Central memory CD4-positive, alpha-beta T cell (primary cell): ENCODE data around the gene TMEM8B.

Experiments
- DNase-seq: peaks from one replicate; pipeline ENCODE4 v3.0.0; 2022

The TMEM8B gene

DNA sequence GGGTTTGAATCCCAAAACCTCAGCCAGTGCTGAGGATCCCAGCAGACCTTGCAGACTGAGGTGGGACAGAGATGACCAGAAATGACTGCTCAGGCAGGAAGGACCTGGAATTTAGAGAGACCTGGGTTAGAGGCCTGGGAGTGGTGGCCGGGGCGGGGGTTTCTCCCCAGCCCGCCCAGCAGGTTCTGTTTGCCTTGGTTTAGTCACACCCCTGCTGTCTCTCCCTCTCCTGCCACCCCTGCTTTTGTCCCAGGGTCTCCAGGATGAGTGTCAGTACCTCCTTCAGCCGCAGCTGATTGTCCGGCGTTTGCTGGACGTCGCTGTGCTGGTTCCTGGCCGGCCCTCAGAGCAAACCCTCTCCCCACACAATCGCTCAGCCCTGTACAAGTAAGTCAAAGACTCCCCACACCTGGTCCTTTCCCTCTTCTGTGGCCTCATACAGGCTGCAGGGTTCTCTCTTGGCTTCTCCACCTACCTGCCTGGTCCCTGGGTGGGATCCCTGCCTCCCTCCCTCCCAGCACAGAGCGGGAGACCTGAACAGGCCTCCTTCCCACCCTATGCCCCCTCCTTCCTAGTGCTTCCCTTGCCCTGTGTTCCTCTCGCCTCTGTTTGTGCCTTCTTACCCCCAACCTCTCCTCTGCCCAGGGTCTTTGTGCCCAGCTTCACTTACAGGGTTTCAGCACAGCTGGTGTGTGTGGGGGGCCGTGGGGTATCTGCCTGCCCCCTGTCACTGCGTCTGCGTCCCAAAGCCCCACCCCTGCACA, 12.0 kb downstream of the TMEM8B start:
- DNase-seq, result no peak

- no peak for DNase-seq
These were observed 12.5 kb downstream of the TMEM8B start for GRCh38 chr9:35841645-35841900.

DNA sequence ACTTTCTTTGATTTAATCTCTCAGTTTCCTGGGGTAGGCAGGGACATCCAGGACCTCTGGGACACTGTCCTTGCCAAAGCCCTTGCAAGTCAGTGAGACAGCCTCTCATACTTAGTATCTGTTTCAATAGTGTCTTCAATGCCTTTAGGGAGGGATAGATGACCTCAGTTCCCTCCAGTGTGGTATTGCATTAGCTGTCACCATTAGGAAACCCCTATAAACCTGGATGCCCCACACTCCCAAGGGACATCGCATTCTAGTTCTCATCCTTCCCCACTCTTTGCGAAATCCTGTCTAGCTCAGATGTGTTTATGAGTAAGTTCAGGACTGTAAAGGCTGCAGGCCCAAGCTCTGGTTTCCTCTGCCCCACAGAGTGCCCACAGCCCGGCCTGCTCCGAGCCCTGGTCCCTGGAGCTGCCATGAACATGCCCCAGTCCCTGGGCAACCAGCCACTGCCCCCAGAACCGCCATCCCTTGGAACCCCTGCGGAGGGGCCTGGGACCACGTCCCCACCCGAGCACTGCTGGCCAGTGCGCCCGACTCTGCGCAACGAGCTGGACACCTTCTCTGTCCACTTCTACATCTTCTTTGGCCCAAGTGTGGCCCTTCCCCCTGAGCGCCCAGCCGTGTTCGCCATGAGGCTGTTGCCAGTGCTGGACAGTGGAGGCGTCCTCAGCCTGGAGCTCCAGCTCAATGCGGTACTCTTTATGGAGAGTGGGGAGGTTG, 13.2 kb downstream of the TMEM8B start:
- no peak for DNase-seq

DNA sequence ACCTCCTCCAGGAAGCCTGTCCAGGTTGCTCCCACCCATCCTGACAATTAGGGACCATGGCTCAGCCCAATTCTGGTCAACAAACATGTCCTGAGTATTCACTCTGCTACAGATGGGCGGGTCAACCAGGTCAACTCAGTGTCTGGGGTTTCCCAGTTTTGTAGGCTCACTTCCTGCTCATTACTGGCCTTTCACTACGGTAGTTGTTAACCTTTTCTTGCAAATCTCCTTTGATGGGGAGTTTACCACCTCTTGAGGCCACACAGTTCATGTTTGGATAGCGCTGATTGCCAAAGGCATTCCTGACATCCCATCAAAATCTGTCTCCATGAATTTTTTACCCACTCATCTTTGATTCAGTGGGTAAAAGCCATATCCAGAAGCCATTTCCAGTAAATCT, 13.8 kb downstream of the TMEM8B start:
- no peak for DNase-seq

DNA sequence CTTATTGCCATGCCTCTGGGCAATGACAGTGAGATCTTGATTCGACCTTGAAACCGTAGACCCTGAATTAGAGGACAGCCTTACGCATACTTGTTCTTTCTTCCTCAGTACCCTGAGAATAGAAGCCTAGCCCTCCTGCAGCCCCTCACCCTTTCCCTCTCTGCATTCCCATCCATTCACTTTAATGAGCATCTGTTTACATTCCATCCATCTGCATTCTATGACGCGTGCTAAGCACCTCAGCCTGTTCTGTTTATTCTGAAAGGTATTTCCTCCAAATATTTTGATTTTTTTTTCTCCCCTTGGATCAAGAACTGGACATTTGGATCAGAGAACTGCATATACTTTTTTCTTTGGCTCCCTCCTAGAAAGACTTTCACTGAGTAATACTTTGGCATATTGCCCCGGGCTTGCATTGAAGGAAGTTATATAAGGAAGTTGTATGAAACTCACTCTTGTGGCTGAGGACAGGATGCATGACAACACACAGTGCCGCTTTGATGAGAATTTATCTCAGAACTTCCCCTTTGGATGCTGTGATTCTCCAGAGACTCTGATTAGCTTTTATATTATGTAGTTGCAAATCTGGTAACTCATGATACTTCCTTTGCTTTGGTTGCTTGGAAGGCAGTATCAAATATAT, 15.7 kb downstream of the TMEM8B start:
- peak; percentile 71 for DNase-seq

DNA sequence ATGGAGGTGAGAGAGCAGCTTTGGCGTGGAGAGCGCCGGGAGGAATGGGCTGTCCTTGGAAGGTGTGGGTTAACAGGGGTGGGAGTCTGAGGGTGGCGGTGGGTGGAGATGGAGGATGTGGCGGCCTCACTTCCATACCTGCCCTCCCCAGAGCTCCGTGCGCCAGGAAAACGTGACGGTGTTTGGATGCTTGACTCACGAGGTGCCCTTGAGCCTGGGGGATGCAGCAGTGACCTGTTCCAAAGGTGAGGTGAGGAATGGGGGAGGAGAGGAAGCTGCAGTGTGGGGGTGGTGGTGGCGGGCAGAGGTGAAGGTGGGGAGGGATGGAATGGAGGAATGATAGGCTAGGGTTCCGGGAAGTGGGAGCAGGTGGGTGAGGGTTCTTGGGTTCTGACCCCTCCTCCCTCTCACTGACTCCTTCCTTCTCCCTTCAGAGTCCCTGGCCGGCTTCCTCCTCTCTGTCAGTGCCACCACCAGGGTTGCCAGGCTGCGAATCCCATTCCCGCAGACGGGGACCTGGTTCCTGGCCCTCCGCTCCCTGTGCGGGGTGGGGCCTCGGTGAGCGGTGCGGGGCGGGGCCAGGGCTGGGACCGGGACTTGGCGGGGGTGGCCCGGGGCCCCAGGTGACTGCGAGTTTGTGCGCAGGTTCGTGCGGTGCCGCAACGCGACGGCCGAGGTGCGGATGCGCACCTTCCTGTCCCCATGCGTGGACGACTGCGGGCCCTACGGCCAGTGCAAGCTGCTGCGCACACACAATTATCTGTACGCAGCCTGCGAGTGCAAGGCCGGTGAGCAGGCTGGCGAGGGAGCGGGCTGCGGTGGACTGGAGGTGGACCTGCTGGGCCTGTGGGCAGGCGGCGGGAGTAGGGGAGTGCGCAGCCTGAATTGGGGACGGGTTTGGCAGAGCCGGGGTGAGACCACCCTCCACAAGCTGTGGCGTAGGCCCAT, 17.1 kb downstream of the TMEM8B start:
- DNase-seq, result no peak

DNA sequence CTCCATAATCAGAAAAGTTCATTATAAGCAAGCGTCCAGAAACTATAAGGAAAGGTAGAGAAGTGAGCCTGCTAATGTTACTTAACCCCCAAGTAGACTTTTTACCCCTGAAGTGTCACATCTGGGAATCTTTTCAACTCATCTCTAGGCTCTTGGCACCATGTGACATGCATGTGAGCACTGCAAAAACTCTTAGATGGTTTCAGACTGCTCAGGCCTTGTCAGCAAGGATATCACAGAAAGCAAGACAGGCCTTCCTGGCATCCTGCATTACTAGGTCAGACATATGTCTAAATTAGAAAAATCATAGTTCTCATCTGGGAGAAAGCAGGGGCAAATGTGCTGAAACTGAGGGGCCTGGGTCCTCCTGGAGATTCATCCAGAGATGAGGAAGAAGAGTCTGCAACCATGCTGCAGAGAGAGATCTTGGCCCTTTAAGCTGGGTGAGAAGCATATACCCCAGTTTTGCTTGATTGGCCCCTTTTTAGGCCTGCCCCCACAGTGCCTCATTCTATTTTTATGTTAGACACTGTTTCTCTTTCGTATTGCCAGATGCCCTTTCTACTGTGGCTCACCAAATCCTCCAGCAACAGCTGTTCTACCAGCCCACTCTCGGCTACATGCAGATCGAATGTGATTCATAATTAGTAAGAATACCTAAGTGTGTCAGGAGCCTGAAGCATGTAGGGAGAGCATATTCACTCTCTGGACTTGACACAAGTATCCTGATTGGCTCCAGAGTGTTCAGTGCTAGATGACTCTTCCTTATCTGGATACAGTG, 19.0 kb downstream of the TMEM8B start:
- no peak for DNase-seq

DNA sequence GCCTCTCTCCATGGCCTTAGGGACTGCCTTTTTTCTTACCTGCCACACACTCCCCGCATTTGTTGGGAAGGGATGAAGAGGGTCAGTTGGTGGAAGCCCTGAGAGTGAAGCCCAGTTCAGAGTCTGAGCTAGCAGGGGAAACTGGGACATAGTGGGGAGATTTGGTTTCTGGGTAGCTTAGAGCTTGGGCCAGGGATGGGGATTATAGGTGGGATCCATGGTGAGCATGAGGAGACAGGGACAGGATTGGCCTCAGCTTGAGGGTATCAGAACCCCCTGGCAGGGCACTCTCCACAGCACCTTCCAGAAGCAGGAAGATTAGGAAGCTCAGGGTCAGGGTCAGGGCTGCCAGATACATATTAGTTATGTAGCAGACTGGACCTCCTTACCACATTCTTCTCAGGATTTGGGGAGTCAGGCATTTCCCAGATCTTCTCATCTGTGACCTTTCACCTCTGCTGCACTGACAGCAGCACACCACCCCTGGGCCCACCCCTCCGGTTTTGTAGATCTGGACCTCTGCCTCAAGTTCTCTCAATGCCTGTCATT, 23.3 kb downstream of the TMEM8B start:
- DNase-seq, result no peak

- DNase-seq, result no peak
These were observed 24.1 kb downstream of the TMEM8B start for GRCh38 chr9:35852876-35853865.

- DNase-seq, result no peak
These were observed 25.2 kb downstream of the TMEM8B start for GRCh38 chr9:35854091-35854762.

DNA sequence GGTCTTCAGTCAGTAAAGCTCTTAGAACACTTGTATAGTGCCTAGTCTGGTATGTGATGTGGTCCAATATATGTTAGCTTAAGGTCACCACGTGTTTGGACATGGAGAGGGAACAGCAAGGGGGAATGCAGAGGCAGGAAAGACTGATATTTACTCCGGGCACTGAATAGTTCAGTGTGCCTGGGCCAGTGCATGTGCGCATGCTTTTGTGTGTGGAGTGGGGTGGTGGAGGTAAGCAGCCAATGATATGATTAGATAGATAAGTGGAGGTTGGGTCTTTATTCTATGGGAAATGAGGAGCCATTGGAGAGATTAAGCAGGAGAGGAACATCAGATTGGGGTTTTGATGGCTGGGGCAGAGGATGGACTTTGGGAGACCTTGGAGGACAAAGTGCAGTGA, 27.2 kb downstream of the TMEM8B start:
- no peak for DNase-seq

GRCh38 chr9:35856882-35857281, 27.9 kb downstream of the TMEM8B start:
- no peak for DNase-seq

DNA sequence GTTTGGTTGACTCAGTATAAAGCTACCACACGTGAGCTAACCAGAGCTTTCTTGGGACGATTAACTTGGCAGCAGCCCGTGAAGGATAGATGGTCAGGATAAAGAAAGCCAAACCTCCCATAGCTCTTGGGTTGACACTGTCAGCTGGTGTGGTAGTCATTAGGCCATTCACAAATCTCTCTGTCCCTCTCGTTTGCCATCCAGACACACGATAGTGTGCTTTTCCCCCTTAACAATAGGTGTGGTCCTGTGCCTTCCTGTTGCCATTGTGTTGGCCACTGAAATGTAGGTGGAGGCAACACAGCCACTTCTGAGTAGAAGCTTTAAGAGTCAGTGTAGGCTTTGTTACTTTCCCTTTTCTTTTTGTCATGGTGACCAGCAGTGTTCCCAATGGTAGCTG, 29.4 kb downstream of the TMEM8B start:
- no peak for DNase-seq

DNA sequence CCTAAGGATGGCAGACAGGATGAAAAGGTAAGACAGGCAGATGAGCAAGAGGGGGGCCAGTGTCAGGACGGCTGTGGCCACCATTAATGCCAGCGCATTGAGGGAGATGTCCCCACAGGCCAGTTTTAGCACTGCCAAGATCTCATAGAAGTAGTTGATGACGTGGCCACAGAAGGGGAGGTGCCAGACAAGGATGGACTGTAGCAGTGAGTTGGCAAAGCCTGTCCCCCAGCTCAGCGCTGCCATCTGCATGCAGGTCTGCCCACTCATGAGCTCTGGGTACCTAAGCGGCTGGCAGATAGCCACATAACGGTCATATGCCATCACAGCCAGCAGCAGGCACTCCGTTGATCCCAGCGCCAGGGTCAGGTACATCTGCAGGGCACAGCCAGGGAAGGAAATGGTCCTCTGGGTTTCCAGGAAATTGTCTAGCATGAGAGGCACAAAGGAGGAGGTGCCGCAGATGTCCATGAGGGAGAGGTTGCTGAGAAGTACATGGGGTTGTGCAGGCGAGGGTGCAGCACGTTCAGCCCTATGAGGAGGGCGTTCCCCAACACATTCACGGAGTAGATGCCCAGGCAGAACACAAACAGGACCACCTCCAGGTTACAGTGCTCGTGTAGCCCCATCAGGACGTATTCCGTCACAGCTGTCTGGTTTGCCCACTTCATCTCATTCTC, 30.4 kb downstream of the TMEM8B start:
- DNase-seq, result no peak

DNA sequence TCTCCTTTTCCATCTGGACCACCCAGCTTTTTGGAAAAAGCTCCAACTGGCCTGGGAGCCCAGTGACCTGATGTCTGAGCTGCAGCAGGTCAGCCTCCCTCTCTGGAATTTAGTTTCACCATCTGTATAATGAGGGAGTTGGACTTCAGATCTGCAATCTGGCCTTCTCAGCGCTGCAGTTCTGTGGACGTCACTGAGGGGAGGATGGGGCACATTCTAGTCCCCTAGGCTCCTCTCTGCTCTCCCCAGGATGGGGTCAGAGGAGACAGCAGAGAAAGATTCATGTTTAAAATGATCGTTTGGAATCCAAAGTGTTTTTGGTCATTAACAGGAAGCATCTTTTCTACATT, 30.9 kb downstream of the TMEM8B start:
- no peak for DNase-seq

GRCh38 chr9:35861161-35861897, 32.3 kb downstream of the TMEM8B start:
- DNase-seq, result no peak

- no peak for DNase-seq
These were observed 33.3 kb downstream of the TMEM8B start for GRCh38 chr9:35862328-35862727.

- DNase-seq, result no peak
These were observed 34.6 kb downstream of the TMEM8B start for GRCh38 chr9:35863583-35863982.
